OCI-LY1 (cell line): Measurements from ENCODE around the gene ZFAND2B.

Experiments
- H2AFZ ChIP-seq: fragments of 200-600 bp; sonication (generic), shearing (Covaris generic); 2 replicates; pipeline ENCODE4 v1.6.0; 2014; ENCODE audit warnings: antibody characterized with exemption, mild to moderate bottlenecking, low read length
- H3F3A ChIP-seq: fragments of 200-600 bp; sonication (generic), shearing (Covaris generic); 2 replicates; pipeline ENCODE4 v1.6.0; 2014; ENCODE audit warnings: mild to moderate bottlenecking, antibody characterized with exemption, low read length, moderate library complexity; ENCODE audit not compliant: insufficient read depth
- H3K27ac ChIP-seq: fragments of 200-600 bp; sonication (generic); 2 replicates; pipeline ENCODE4 v1.5.1; 2014; ENCODE audit warnings: low read length, mixed run types, mild to moderate bottlenecking, low read depth; ENCODE audit not compliant: poor library complexity, severe bottlenecking
- H3K27me3 ChIP-seq: fragments of 200-600 bp; sonication (generic); 2 replicates; pipeline ENCODE4 v1.6.0; 2014; ENCODE audit warnings: antibody characterized with exemption, mild to moderate bottlenecking, low read length, moderate library complexity; ENCODE audit not compliant: insufficient read depth
- H3K36me3 ChIP-seq: fragments of 200-600 bp; sonication (generic); 2 replicates; pipeline ENCODE4 v1.6.1; 2014; ENCODE audit warnings: mild to moderate bottlenecking, antibody characterized with exemption, low read length, moderate library complexity, mixed read lengths; ENCODE audit not compliant: insufficient read depth
- H3K4me1 ChIP-seq: fragments of 200-600 bp; sonication (generic); 2 replicates; pipeline ENCODE4 v1.5.1; 2014; ENCODE audit warnings: mild to moderate bottlenecking, low read length, moderate library complexity; ENCODE audit not compliant: insufficient read depth, severe bottlenecking
- H3K4me2 ChIP-seq: fragments of 200-600 bp; sonication (generic), shearing (Covaris generic); 2 replicates; pipeline ENCODE4 v1.6.1; 2014; ENCODE audit warnings: low read length
- H3K4me3 ChIP-seq: fragments of 200-600 bp; sonication (generic); 2 replicates; pipeline ENCODE4 v1.5.1; 2014; ENCODE audit warnings: low read length, low read depth, mild to moderate bottlenecking, mixed read lengths; ENCODE audit not compliant: poor library complexity, severe bottlenecking
- H3K79me2 ChIP-seq: fragments of 200-600 bp; shearing (Covaris generic); 2 replicates; pipeline ENCODE4 v1.6.1; 2016; ENCODE audit warnings: mixed run types, low read length, mixed read lengths; ENCODE audit not compliant: insufficient read depth
- H3K9ac ChIP-seq: fragments of 200-600 bp; sonication (generic), shearing (Covaris generic); 2 replicates; pipeline ENCODE4 v1.6.1; 2014; ENCODE audit warnings: mild to moderate bottlenecking, low read length, mixed read lengths
- H3K9me2 ChIP-seq: fragments of 200-600 bp; sonication (generic), shearing (Covaris generic); 2 replicates; pipeline ENCODE4 v1.6.1; 2014; ENCODE audit warnings: low read depth, mild to moderate bottlenecking, low read length, mixed read lengths
- H3K9me3 ChIP-seq: fragments of 200-600 bp; shearing (Covaris generic); 2 replicates; pipeline ENCODE4 v1.6.1; 2014; ENCODE audit warnings: low read length, mixed read lengths
- H4K20me1 ChIP-seq: fragments of 200-600 bp; sonication (generic), shearing (Covaris generic); 2 replicates; pipeline ENCODE4 v1.6.0; 2016; ENCODE audit warnings: mild to moderate bottlenecking, low read length; ENCODE audit not compliant: insufficient read depth
- EZH2 ChIP-seq: fragments of 200-600 bp; sonication (generic), shearing (Covaris generic); IDR thresholded peaks from 2 replicates; pipeline ENCODE4 v1.8.0; 2017; ENCODE audit warnings: borderline replicate concordance, mixed run types, mild to moderate bottlenecking, antibody characterized with exemption, low read length, moderate library complexity, mixed read lengths
- TF ChIP-seq, protein P1 (sequence below): fragments of 200-600 bp; sonication (generic), shearing (Covaris generic); IDR thresholded peaks from 2 replicates; pipeline ENCODE4 v1.5.1; 2017; ENCODE audit warnings: mild to moderate bottlenecking, antibody characterized with exemption, low read length, moderate library complexity, mixed read lengths

The ZFAND2B gene

DNA sequence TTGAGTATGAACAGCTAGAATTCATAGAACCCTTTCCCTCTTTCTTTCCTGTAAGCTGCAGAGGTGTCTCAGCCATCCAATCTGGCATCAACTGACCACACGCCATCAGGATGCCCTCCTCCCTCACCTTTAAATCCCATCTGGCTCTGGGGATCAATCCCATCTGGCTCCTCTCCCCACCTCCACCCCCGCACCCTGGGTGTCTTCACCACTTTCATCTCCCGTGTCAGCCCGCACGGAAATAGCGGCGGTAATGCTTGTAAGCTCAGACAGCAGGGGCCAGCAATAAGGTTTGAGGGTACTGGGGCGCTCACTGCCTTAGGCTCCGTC lies 46.0 kb downstream of the ZFAND2B start:
- peak overlapping the region; percentile 79 for H3K4me2 ChIP-seq
- peak overlapping the region; percentile 89 for H3K9ac ChIP-seq
- no peaks in the 10 kb centered on the region for H3K9me3 ChIP-seq
- H3K79me2 ChIP-seq, result no peaks in the 10 kb centered on the region
- no peak overlapping the region for H2AFZ ChIP-seq
- no peaks in the 10 kb centered on the region for H4K20me1 ChIP-seq
- H3K9me2 ChIP-seq, result no peaks in the 10 kb centered on the region
- peak overlapping the region; percentile 98 for H3K27ac ChIP-seq
- H3K4me1 ChIP-seq, result peaks cover 65% of the 10 kb centered on the region
- no peak for TF ChIP-seq EZH2
- TF ChIP-seq, protein P1, sequence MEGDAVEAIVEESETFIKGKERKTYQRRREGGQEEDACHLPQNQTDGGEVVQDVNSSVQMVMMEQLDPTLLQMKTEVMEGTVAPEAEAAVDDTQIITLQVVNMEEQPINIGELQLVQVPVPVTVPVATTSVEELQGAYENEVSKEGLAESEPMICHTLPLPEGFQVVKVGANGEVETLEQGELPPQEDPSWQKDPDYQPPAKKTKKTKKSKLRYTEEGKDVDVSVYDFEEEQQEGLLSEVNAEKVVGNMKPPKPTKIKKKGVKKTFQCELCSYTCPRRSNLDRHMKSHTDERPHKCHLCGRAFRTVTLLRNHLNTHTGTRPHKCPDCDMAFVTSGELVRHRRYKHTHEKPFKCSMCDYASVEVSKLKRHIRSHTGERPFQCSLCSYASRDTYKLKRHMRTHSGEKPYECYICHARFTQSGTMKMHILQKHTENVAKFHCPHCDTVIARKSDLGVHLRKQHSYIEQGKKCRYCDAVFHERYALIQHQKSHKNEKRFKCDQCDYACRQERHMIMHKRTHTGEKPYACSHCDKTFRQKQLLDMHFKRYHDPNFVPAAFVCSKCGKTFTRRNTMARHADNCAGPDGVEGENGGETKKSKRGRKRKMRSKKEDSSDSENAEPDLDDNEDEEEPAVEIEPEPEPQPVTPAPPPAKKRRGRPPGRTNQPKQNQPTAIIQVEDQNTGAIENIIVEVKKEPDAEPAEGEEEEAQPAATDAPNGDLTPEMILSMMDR, result no peak
- H3K27me3 ChIP-seq, result no peaks in the 10 kb centered on the region
- H3K36me3 ChIP-seq, result peaks cover 45% of the 10 kb centered on the region
- 0 out of 2 replicates have a peak, but pooled peaks cover 5% of the 10 kb centered on the region for H3F3A ChIP-seq
- peak overlapping the region; percentile 83 for H3K4me3 ChIP-seq

DNA sequence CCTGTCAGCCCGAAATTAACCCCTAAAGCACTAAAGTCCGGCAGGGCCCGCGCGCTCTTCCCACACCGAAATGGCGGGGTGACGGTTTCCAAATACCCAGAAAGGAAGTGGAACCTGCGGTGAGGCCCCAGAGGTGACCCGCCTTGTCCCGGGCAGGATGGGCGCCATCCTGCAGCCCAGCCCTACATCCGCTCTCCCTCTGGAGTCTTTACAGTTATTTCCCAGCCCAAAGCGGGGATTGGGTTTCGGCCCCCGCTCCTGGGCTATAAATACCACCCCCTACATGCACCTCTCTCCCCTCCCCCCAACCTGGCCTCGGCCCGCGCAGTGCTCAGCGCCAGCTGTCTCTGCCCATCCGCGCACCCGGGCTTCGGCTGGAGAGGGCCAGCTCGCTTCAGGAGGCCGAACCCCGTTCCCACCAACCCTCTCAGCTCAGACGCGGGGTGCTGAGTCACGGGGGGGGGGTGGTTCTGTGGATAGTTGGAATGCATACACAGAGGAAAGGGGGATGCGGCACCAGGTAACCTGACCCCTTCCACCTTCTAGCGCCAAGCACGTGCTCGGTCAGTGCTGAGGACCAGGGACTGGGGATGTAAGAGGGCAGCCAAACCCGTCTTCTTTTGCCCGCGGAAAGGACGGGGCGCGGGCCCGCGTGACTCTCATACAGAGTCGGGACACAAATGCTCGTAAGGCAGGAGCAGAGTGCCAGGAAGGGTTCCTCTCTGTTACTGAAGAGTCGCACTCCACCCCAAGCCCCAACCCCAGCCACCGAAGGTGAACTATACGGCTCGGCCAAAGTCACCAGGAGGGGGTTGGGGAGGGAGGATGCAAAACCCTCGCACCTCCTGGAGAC lies 46.5 kb downstream of the ZFAND2B start, which contains the start of gene TUBA4B:
Gene TUBA4B (plus strand): TSS at position 344 of the 853 bp plus-strand sequence. CDS start 165 bp downstream, at position 509.
- Histone ChIP-seq H3K4me1 (peaks cover 59% of the 10 kb centered on the region), H3K4me2 (peak within 1 kb of the TSS; percentile 79), H3K79me2 (no peaks in the 10 kb centered on the region), H3K9me3 (no peaks in the 10 kb centered on the region), H3K27me3 (no peaks in the 10 kb centered on the region), H4K20me1 (no peaks in the 10 kb centered on the region), H3K27ac (peak within 1 kb of the TSS; percentile 98), H3F3A (0 out of 2 replicates have a peak, but pooled peaks cover 5% of the 10 kb centered on the region), H3K36me3 (peaks cover 40% of the 10 kb centered on the region), H3K9me2 (no peaks in the 10 kb centered on the region), H3K4me3 (peak within 1 kb of the TSS; percentile 83), H2AFZ (no peak within 1 kb of the TSS), H3K9ac (peak within 1 kb of the TSS; percentile 89)
- TF ChIP-seq, protein P1, result no peak
- no peak for TF ChIP-seq EZH2

DNA sequence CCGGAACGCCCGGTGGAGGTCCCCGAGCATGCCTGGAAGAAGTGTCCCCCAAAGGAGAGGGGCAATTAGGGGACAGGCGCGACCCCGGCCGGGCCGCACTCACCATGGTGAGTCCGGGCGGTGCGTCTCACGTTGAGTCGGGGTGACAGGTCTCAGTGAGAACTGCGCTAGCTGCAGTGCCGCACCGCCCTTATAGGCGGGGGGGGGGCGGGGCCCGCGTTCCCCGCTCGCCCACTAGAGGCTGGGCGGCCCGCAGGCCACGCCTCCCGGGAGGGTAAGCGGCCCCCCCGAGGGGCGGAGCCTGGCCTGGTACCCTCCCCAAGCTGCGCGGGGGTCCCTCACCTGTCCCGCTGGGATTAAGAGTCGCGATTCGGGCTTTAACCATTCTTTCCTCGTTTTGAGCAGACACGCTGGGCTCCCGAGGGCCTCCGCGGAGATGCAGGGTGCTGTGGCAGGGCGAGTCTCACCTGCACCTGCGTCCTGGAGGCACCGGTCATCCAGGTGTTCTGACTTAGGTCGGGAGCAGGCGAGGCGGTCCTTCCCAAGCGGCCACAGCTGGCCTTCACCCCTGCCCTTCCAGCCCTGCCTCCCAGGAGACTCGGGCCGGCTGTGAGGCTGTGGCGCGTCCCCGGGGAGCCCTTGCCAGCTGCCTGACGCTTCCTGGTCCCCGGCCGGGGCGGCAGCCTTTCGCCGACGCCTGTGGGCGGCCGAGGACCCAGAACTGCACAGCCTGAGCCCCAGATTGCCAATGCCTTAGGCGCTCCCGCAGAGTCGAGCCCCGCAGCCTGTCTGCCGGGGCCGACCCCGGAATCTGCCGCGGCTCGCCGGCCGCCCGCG lies 47.4 kb downstream of the ZFAND2B start, which contains the start of gene TUBA4A:
Gene TUBA4A (minus strand): TSS at position 166 of the 837 bp plus-strand sequence. CDS start 60 bp downstream, at position 106.
- no peaks in the 10 kb centered on the region for H4K20me1 ChIP-seq
- H3K9ac ChIP-seq, result peak within 1 kb of the TSS; percentile 89
- H3K79me2 ChIP-seq, result no peaks in the 10 kb centered on the region
- peaks cover 39% of the 10 kb centered on the region for H3K36me3 ChIP-seq
- no peak within 1 kb of the TSS for H2AFZ ChIP-seq
- peak within 1 kb of the TSS; percentile 83 for H3K4me3 ChIP-seq
- peak within 1 kb of the TSS; percentile 79 for H3K4me2 ChIP-seq
- 0 out of 2 replicates have a peak, but pooled peaks cover 5% of the 10 kb centered on the region for H3F3A ChIP-seq
- no peaks in the 10 kb centered on the region for H3K9me3 ChIP-seq
- peaks cover 51% of the 10 kb centered on the region for H3K4me1 ChIP-seq
- no peaks in the 10 kb centered on the region for H3K27me3 ChIP-seq
- TF ChIP-seq, protein P1, result 0 out of 2 replicates have a peak, but pooled peaks have one; percentile 15
- no peak for TF ChIP-seq EZH2
- H3K27ac ChIP-seq, result peak within 1 kb of the TSS; percentile 98
- no peaks in the 10 kb centered on the region for H3K9me2 ChIP-seq
